HTR-8/SVneo (cell line): ENCODE results near the gene AIF1L.

Experiments
- DNase-seq: peaks from one replicate; pipeline ENCODE4 v3.0.0; 2011; ENCODE audit warnings: low spot score, mixed read lengths; ENCODE audit not compliant: insufficient read length
- FAIRE-seq: peaks from 2 replicates; lab custom pipeline; 2011; peaks lifted over from hg19 to GRCh38; lab: Jason Lieb, UNC

AIF1L gene

GRCh38 chr9:131116281-131117120, 20.2 kb downstream of the AIF1L start:
- DNase-seq (no peak), FAIRE-seq (no peak)

GRCh38 chr9:131117121-131117761, 20.9 kb downstream of the AIF1L start:
- DNase-seq (no peak), FAIRE-seq (no peak)

- FAIRE-seq (no peak), DNase-seq (no peak)
Measured at GRCh38 chr9:131117762-131118145, 21.4 kb downstream of the AIF1L start.

DNA sequence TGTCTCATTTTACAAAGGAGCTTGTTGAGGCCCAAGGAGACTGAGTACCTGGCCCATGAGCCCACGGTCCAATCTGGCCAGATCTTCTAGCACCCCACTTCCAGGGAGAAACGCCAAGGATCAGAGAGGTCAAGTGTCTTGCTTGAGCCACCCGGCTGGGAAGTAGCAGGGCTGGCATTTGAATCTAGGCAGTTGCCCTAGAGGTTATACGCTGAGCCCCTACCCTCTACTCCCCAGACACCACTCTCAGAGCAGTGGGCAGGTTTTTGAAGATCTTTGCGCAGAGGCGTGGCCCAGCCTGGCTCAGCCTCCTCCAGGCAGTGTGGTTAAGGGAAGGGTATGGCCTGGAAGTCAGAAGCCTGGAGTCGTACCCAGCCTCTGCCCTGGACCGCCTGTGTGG, 23.3 kb downstream of the AIF1L start:
- FAIRE-seq (no peak), DNase-seq (no peak)

DNA sequence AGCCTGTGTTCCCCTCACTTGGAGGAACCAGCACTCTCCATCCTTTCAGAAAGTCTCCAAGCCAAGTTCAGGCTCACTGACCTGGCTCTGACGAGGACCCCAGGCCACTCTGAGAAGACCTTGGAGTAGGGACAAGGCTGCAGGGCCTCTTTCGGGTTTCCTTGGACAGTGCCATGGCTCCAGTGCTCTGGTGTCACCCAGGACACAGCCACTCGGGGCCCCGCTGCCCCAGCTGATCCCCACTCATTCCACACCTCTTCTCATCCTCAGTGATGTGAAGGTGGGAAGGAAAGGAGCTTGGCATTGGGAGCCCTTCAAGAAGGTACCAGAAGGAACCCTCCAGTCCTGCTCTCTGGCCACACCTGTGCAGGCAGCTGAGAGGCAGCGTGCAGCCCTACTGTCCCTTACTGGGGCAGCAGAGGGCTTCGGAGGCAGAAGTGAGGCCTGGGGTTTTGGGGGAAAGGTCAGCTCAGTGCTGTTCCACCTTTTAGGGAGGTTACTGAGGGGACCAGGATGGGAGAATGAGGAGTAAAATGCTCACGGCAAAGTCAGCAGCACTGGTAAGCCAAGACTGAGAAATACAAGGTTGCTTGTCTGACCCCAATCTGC, 24.4 kb downstream of the AIF1L start:
- FAIRE-seq (no peak), DNase-seq (no peak)

DNA sequence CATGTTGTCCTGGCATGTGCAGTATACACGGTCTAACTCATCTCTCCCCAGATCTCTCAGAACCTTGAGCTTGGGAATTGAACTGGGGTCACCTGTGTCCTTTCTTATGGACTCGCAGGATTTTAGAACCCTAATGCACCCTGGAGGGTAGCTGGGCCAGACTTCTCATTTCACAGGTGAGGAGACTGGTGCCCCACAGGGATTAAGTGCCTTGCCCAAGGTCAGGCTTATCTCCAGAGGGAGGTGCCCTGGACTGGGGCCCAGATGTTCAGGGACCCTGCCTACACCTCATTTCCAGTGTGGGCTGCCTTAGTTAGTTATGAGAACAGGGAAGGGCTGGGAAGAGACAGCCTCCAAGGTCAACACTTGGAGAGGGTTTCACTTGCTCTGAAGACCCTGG, 25.0 kb downstream of the AIF1L start:
- no peak for FAIRE-seq
- DNase-seq = no peak

DNA sequence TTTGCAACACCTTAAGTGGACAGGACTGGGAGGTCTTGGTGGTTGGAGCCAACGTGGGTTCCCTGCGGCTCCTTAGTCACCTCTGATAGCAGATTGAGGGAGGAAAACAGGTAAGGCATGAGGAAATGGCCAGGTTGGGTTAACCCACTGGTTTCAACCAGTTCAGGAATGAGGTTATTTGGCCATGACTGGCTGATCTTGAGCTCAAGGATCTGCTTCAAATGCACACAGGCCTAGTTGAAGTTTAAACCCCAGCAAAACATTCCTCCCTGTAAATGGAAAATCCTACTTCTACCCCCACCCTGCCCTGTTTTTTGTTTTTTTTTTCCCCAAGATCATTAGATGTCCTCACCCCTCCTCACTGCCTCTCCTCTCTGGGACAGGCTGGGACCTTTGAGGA, 25.8 kb downstream of the AIF1L start:
- FAIRE-seq (no peak), DNase-seq (no peak)

- no peak for FAIRE-seq
- no peak for DNase-seq
Measured at GRCh38 chr9:131125038-131125287, 28.6 kb downstream of the AIF1L start.

- FAIRE-seq (peak; percentile 95), DNase-seq (peak; percentile 97)
Measured at GRCh38 chr9:131125288-131126058, 29.1 kb downstream of the AIF1L start, which contains the start of gene NUP214. Gene NUP214 (plus strand): TSS chr9:131125586. CDS start chr9:131125705, 119 bp downstream.

DNA sequence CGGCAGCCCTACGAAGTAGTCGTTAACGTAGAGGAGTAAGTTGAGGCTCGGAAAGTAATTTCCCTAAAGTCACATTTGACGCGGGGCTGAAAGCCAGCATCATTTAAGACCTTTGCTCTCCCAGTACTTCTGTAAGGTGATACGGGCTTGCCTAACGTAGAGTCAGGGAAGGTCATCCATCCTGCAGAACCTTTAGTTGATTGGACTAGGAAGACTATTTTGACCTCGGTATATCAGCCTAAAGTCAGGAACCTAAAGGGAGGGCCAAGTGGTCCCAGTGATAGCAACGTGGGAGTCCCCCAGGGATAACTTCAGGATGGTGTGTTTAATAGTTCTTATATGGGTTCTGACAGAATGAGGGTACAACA, 29.7 kb downstream of the AIF1L start:
- FAIRE-seq (no peak), DNase-seq (no peak)

- FAIRE-seq (no peak), DNase-seq (no peak)
Measured at GRCh38 chr9:131129183-131129582, 32.9 kb downstream of the AIF1L start.

DNA sequence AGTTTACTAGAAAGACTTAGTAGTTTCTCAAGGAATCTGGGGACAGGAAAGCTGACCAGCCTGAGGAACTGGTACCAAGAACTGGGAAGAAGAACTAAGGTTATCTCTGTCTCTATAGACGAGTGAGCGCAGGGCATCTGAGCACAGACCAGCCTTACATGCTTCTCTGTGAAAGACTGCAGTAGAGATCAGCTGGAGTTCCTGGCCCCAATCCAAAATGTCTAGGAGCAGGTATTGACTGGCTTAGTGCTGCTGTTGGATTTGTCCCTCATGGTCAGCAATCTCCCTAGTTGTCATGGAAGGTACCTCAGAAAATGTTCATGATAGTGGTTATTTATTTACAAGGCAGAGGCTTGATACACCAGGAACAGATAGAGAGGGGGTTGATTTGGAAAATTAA, 42.3 kb downstream of the AIF1L start:
- DNase-seq = no peak
- FAIRE-seq = no peak

DNA sequence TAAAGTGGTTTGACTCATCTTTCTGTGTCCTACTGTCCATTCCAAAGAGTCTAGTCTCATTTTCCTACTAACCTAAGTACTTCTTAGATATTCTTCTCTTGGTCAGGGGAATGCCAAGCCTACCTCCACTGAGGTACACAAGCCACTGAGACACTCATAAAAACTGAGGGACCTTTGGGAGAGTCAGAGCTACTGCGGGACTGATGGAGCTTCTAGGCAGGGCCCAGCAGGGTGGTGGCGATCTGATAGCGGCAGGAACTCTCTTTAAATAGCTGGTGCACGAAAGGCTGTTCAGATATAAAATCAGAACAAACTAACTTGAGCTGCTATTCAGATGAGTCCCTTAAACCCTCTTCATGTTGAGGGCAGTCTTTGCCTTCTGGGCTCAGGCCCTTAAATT, 43.8 kb downstream of the AIF1L start:
- DNase-seq = no peak
- no peak for FAIRE-seq

DNA sequence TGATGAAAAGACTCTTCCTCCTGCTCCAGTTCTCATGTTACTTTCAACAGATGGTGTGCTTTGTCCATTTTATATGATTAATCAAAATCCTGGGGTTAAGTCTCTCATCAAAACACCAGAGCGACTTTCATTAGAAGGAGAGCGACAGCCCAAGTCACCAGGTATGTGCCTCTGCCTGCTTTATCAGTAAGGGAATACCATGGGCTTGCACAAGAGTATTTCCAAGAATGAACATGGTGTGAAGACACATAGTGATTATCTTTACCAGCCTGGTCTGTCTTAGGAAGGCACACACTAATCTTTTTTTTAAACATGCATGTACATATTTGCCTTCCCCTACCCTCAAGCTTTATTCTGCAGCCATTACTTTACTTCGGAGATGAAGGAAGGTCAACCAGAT, 44.2 kb downstream of the AIF1L start:
- DNase-seq (no peak), FAIRE-seq (no peak)

DNA sequence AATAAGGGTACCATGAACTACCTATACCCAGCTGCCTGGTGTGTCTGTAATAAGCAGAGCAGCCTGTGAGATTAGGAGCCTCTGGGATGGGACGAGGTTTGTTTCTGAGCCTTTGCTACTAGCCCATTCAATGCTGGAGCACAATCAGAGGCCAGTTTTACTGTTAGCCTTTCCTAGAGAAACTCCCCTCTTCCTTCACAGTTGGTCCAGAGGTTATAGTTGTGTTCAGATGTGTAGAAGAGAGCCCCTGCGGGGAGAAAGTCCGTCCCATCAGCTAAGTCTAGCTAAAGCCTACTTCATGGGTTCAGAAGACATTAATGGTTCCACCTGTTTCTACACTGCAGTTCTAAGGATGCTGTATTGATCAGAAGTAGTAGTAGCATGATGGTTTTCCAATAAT, 45.8 kb downstream of the AIF1L start:
- DNase-seq (no peak), FAIRE-seq (no peak)

DNA sequence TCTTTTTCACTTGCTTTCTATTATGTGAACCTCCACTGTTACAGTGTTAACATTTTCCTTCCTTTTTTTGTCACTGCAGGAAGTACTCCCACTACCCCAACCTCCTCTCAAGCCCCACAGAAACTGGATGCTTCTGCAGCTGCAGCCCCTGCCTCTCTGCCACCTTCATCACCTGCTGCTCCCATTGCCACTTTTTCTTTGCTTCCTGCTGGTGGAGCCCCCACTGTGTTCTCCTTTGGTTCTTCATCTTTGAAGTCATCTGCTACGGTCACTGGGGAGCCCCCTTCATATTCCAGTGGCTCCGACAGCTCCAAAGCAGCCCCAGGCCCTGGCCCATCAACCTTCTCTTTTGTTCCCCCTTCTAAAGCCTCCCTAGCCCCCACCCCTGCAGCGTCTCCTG, 47.9 kb downstream of the AIF1L start:
- FAIRE-seq (no peak), DNase-seq (no peak)

DNA sequence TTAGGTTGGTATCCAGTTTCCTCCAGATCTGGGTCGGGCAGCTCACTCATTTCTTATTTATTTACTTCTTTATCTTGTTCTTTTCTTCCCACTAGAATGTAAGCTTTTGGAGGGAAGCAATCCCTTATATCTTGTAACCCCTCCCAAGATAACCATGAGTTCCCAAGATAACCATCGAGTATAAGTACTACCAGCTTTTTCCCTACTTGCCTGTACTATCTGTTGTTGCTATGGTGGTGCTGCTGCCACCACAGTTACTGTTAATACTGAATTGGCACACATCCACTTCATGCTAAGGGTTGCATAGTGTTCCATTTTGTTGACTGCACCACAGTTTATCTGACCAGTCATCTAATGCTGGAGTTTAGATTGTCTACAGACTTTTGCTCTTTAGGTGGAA, 48.9 kb downstream of the AIF1L start:
- DNase-seq (no peak), FAIRE-seq (no peak)

DNA sequence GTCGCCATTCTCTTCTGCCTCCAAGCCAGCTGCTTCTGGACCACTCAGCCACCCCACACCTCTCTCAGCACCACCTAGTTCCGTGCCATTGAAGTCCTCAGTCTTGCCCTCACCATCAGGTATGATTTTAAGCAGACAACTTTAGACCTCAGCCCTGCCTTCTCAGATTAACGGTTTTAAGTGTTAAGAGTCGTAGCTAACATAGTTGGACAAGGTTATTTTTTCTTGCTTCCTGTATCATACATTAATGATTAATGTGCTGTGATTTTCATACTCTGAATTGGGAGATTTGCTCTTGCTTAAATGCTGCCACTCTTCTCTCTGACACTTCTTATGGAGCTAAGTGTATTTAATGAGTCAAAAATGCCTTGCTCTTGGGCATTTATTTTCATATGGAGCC, 49.9 kb downstream of the AIF1L start:
- no peak for DNase-seq
- FAIRE-seq = no peak

- FAIRE-seq = no peak
- no peak for DNase-seq
Measured at GRCh38 chr9:131148276-131148675, 51.9 kb downstream of the AIF1L start.

DNA sequence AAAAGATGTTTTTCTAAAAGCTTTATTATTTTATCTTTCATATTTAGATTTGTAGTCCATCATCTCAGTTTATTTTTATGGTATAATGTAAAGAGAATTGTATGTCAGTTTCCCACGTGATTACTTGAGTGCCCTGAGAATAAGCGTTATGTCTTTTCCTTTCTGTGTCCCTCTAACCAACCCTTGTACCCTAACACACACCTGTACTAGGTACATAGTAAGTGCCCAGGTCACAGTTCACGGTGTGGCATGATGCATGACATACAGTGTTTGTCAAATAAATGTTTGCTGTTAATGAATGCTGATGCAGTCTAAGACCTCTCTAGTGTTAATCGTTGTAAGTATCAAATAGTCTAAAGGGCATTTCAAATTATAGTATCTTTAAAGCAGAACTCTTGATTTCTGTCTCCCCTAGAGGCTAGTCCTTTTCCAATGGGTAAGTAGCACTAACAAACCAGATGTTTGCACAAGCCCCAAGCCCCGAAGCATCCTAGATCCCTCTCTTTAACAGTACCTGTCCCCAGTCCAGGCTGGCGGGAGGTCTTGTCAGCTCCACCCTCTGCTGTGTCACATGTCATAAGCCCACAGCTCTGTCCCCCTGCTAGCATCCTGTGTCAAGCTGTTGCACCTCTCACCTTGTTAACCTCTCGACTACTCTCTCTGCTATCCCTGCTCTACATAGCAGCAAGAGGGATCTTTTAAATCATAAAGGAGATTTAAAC, 52.8 kb downstream of the AIF1L start:
- FAIRE-seq = no peak
- no peak for DNase-seq
